Astrocyte of the cerebellum (primary cell): ENCODE measurements around the gene SPSB1.

Source experiments
- DNase-seq: peaks from one replicate; pipeline ENCODE4 v3.0.0-alpha.2; 2011; ENCODE audit warnings: low read depth
- H3K4me3 ChIP-seq: 2 replicates; pipeline ENCODE4 v1.5.1; 2011; ENCODE audit warnings: mild to moderate bottlenecking, low read depth, low read length, moderate library complexity
- in situ Hi-C: cut with HindIII; loops from 2 replicates; pipeline ENCODE4 v1.10.0; 2017; ENCODE audit warnings: low sequenced_read_pairs
- TF ChIP-seq, protein P1 (sequence below): IDR thresholded peaks from 2 replicates; pipeline ENCODE4 v1.5.1; 2012; ENCODE audit warnings: low read length, low read depth, moderate library complexity, mild to moderate bottlenecking; ENCODE audit errors: missing control alignments

SPSB1 gene

DNA sequence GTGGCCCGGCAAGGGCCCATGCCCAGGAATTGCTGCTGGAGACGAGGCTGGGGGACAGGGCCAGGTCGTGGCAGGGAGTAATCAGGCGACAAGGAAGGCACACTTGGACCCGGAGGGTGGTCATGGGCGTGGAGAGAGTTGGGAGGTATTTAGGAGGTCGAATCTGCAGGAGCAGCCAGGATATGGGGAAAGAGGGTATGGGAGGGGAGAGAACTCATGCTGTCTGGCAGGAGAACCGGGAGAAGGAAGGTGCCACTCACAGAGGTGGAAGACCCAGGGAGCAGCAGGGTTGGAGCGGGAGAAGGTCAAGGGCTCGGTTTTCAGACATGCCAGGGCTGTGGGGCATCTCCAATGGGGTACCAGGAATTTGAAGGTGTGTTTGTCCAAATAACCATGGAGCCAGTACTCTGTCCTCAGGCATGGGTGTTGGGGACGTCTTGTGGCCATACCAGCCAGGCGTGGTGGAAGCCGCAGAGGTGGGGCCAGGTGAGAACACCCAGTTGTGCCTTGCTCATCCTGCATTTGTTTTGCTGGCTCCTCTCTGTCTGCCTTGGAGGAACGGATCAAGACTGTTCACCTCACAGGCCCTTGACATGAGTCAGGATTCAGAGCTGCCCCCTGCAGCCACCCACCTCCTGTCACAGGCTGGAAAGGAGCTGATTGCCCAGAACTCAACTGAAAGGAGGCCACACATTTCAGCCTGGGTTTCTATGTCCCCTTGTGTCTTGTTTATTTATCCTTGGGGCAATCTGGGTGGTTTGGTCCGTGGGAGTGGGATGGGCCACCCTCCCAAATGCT is 111.6 kb downstream of the SPSB1 start:
- in situ Hi-C loops: no loop called here
- no peak overlapping the region for H3K4me3 ChIP-seq
- no peak for DNase-seq
- TF ChIP-seq, protein P1, sequence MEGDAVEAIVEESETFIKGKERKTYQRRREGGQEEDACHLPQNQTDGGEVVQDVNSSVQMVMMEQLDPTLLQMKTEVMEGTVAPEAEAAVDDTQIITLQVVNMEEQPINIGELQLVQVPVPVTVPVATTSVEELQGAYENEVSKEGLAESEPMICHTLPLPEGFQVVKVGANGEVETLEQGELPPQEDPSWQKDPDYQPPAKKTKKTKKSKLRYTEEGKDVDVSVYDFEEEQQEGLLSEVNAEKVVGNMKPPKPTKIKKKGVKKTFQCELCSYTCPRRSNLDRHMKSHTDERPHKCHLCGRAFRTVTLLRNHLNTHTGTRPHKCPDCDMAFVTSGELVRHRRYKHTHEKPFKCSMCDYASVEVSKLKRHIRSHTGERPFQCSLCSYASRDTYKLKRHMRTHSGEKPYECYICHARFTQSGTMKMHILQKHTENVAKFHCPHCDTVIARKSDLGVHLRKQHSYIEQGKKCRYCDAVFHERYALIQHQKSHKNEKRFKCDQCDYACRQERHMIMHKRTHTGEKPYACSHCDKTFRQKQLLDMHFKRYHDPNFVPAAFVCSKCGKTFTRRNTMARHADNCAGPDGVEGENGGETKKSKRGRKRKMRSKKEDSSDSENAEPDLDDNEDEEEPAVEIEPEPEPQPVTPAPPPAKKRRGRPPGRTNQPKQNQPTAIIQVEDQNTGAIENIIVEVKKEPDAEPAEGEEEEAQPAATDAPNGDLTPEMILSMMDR: no peak

DNA sequence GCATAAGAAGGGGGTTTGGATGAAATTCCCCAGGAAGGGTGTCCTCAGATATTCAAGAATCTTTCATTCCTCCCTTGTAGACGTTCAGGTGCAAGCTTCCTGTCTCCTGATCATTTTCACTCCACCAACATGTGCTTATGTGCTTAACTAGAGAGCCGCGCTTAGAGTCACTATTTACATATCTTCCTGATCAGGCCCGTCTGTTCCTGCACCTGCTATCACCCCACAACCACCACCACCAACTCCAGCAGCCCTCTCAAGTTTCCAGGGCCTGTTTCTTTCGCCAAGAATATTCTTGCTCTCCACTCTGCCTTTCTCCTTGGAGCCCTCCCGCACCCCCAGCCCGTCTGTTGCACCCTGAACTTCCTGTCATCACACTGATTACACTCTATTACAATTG is 113.4 kb downstream of the SPSB1 start:
- no peak for DNase-seq
- no peak overlapping the region for H3K4me3 ChIP-seq
- TF ChIP-seq, protein P1: no peak
- in situ Hi-C loops: no loop called here

DNA sequence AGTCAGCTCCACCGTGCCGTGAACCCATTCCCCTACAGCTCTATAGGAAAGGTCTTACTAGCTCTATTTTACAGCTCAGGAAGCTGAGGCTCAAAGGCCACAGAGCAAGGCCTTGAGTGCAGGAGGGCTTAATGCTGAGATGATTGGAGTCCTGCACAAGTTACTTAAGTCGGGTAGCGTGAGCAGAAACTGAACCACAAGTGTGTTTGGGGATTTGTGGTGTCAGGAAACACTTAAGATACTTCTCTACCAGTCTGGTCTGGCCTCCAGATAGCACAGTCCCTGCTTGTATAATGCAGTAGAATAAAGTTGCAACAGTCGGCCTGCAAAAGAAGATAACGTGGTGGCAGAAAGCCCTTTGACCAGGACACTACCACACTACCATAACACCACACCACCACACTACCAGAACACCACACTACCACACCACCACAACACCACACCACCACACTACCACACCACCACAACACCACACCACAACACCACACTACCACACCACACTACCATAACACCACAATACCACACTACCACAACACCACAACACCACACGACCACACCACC is 118.1 kb downstream of the SPSB1 start:
- H3K4me3 ChIP-seq: no peak overlapping the region
- in situ Hi-C loops: no loop called here
- DNase-seq: no peak
- TF ChIP-seq, protein P1: no peak

DNA sequence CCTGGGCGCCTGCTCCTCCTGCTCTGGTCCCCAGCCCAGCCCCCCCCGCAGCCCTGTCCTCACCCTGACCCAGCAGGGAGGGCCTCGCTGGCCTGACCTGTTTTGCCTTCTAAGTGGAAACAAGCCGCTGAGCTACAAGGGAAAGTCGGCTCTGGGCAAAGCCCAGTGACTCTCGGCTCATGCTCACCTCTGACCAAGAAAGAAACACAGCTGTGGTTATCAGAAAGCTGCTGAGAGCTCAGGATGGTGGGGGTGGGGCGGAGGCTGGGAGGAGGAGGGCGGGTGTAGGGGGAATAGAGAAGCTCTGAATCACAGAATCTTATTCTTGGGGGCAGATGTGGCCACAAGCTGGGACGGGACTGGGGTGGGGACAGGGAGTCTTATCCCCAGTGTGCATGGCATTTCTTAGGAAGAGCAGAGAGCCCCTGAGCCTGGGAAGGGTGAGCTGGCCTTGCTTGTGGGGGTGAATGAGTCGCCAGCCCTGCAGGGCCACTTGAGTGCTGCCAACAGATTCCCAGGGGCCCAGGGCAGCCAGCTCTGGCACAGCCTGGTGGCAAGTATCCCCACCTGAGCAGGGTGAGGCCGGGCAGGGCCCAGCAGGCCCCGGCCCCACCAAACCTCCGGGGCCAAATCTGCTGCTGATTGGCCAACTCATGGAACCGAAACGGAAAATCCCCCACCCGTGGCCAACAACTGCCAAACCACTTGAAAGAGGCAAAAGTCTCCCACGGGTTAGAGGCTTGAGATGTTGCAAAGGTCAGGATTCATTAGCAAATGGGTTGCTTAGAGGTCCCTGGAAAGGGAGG is 120.6 kb downstream of the SPSB1 start:
- TF ChIP-seq, protein P1: no peak
- in situ Hi-C loops: no loop called here
- no peak overlapping the region for H3K4me3 ChIP-seq
- DNase-seq: peak; percentile 91

- in situ Hi-C loops: no loop called here
- peak; percentile 79 for DNase-seq
- TF ChIP-seq, protein P1: no peak
- H3K4me3 ChIP-seq: no peak overlapping the region
Observed at GRCh38 chr1:9413877-9414213, 121.2 kb downstream of the SPSB1 start.

GRCh38 chr1:9416506-9416905 is 123.8 kb downstream of the SPSB1 start:
- in situ Hi-C loops: no loop called here
- no peak overlapping the region for H3K4me3 ChIP-seq
- TF ChIP-seq, protein P1: no peak
- no peak for DNase-seq
